OCI-LY3 (cell line): ENCODE measurements around the gene ADAP1.

ENCODE experiments used
- H2AFZ ChIP-seq: fragments of 200-600, 300-600 bp; shearing (Covaris generic); 2 replicates; pipeline ENCODE4 v1.6.0; 2014; ENCODE audit warnings: antibody characterized with exemption, low read depth, low read length
- H3K27ac ChIP-seq: fragments of 200-600, 300-600 bp; sonication (generic); 2 replicates; pipeline ENCODE4 v1.5.1; 2014; ENCODE audit warnings: mild to moderate bottlenecking, low read length, moderate library complexity, mixed read lengths
- H3K27me3 ChIP-seq: fragments of 200-600, 300-600 bp; sonication (generic); 2 replicates; pipeline ENCODE4 v1.6.1; 2014; ENCODE audit warnings: low read depth, low read length, mixed read lengths
- H3K36me3 ChIP-seq: fragments of 200-600, 300-600 bp; sonication (generic); replicated peaks from 2 replicates; pipeline ENCODE3; 2014; ENCODE audit warnings: low read depth, low read length, mixed read lengths
- H3K4me1 ChIP-seq: fragments of 300-600, 200-600 bp; sonication (generic); 2 replicates; pipeline ENCODE4 v1.6.1; 2014; ENCODE audit warnings: low read length, mixed read lengths
- H3K4me2 ChIP-seq: fragments of 200-600, 300-600 bp; sonication (generic); 2 replicates; pipeline ENCODE4 v1.6.1; 2014; ENCODE audit warnings: low read length, mixed read lengths
- H3K4me3 ChIP-seq: fragments of 300-600, 200-600 bp; sonication (generic); 2 replicates; pipeline ENCODE4 v1.5.1; 2014; ENCODE audit warnings: antibody characterized with exemption, mild to moderate bottlenecking, low read length, moderate library complexity
- H3K79me2 ChIP-seq: fragments of 300-600, 200-600 bp; shearing (Covaris generic); 2 replicates; pipeline ENCODE4 v1.6.1; 2014; ENCODE audit warnings: mild to moderate bottlenecking, low read length, mixed read lengths
- H3K9ac ChIP-seq: fragments of 300-600, 200-600 bp; shearing (Covaris generic); 2 replicates; pipeline ENCODE4 v1.6.0; 2014; ENCODE audit warnings: mild to moderate bottlenecking, low read length, moderate library complexity
- H3K9me3 ChIP-seq: fragments of 200-600, 300-600 bp; shearing (Covaris generic); 2 replicates; pipeline ENCODE4 v1.6.1; 2014; ENCODE audit warnings: low read length, mixed read lengths; ENCODE audit not compliant: insufficient read depth
- H4K20me1 ChIP-seq: fragments of 200-600, 300-600 bp; sonication (generic); 2 replicates; pipeline ENCODE4 v1.6.1; 2016; ENCODE audit warnings: low read length, mixed read lengths; ENCODE audit not compliant: insufficient read depth
- EZH2phosphoT487 ChIP-seq: fragments of 200-600 bp; shearing (Covaris generic); IDR thresholded peaks from 2 replicates; pipeline ENCODE4 v1.6.1; 2018; ENCODE audit warnings: antibody characterized with exemption, mixed run types, low read depth
- TF ChIP-seq, protein P1 (sequence below): fragments of 200-600, 300-600 bp; sonication (generic); IDR thresholded peaks from 2 replicates; pipeline ENCODE4 v1.5.1; 2014; ENCODE audit warnings: antibody characterized with exemption, low read length, low read depth

ADAP1 gene

DNA sequence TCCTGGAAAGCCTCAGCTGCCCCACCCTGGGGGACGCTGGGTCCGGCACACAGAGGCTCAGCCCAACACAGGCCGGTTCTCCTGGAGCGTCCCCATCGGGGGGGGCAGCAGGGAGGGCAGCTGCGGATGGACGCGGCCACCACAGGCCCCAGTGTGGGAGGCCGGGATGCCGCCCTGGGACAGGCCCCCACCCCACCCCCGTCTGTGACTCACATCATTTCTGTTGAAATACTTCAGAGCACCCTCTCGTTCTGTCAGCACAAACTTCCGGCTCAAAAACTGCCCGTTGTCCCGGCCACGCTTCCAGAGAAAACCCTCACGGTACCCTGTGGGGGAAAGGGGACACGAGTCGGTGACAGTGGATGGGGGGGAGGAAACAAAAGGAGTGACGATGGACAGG, 49.6 kb downstream of the ADAP1 start:
- Histone ChIP-seq H3K9ac (no peak overlapping the region), H3K4me3 (no peak overlapping the region)
- TF ChIP-seq, protein P1, sequence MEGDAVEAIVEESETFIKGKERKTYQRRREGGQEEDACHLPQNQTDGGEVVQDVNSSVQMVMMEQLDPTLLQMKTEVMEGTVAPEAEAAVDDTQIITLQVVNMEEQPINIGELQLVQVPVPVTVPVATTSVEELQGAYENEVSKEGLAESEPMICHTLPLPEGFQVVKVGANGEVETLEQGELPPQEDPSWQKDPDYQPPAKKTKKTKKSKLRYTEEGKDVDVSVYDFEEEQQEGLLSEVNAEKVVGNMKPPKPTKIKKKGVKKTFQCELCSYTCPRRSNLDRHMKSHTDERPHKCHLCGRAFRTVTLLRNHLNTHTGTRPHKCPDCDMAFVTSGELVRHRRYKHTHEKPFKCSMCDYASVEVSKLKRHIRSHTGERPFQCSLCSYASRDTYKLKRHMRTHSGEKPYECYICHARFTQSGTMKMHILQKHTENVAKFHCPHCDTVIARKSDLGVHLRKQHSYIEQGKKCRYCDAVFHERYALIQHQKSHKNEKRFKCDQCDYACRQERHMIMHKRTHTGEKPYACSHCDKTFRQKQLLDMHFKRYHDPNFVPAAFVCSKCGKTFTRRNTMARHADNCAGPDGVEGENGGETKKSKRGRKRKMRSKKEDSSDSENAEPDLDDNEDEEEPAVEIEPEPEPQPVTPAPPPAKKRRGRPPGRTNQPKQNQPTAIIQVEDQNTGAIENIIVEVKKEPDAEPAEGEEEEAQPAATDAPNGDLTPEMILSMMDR, result no peak
- TF ChIP-seq EZH2phosphoT487, result no peak

DNA sequence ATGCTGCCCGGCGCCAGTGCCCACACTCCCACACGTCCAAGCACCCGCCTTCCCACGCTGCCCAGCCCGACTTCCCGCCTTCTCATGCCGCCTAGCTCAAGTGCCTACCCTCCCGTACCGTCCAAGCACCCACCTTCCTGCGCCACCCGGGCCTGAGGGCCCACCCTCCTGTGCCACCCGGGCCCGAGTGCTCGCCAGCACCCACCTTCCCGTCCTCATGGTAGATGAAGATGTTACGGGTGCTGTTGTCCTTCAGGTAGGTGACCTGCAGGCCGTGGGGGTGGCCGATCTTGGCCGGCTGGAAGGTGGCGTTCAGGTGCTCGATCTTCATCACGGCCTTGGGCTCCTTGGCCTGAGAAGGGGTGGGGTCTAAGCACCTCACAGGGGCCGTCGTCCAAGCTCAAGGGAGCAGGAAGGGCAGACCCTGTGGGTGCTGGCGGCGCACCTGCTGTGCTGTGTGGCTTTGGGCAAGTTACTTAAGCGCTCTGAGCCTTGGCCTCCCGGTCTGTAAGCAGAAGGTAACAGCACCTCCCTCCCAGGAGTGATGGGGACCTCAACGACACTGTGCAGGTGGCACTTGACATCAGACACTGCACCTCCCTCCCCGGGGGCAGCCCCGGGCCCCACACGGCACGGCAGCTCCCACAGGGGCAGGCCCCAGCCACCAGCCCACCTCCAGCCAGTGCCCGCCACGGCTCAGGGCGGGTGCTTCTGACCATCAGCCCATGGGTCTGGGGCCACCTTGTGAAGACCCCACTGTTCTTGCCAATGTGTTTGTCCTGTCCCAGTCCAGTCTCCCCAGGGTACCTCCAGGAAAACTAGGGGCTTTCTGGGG, 50.3 kb downstream of the ADAP1 start:
- Histone ChIP-seq H3K27ac (no peak overlapping the region), H3K4me2 (no peak overlapping the region), H3K79me2 (no peaks in the 10 kb centered on the region), H4K20me1 (no peaks in the 10 kb centered on the region), H3K9ac (no peak overlapping the region), H3K27me3 (no peaks in the 10 kb centered on the region), H2AFZ (no peak overlapping the region), H3K9me3 (no peaks in the 10 kb centered on the region), H3K36me3 (no peaks in the 10 kb centered on the region), H3K4me1 (no peaks in the 10 kb centered on the region), H3K4me3 (no peak overlapping the region)
- TF ChIP-seq, protein P1, result no peak
- TF ChIP-seq EZH2phosphoT487, result no peak

More for the DNA sequence above, 49.6 kb downstream of the ADAP1 start:
- H3K27me3 ChIP-seq, result no peaks in the 10 kb centered on the region
- no peaks in the 10 kb centered on the region for H4K20me1 ChIP-seq
- H3K27ac ChIP-seq, result no peak overlapping the region
- H3K9me3 ChIP-seq, result no peaks in the 10 kb centered on the region
- no peaks in the 10 kb centered on the region for H3K79me2 ChIP-seq
- H3K4me1 ChIP-seq, result peaks cover 3% of the 10 kb centered on the region
- H3K4me2 ChIP-seq, result no peak overlapping the region
- no peak overlapping the region for H2AFZ ChIP-seq
- H3K36me3 ChIP-seq, result no peaks in the 10 kb centered on the region

DNA sequence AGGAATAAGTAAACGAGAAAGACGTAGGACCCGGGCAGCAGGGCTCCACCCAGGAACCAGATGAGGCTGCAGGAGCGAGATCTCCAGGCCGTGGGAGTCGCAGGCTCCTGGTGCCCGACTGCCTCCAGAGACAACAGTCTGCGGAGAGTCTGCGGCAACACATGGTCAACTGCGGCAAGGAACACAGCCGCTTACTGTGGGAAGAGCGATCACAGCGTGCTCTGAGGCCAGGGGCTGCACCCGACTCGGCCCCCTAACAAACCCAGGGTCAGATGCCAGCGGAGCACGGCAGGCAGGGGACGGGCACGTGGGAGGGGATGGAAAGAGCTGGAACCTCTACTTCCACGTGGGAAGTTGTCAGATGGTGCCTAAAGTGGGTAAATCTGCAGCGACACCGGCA, 51.5 kb downstream of the ADAP1 start:
- Histone ChIP-seq H2AFZ (no peak overlapping the region), H3K4me2 (no peak overlapping the region), H3K4me3 (no peak overlapping the region), H3K79me2 (no peaks in the 10 kb centered on the region), H4K20me1 (no peaks in the 10 kb centered on the region), H3K27me3 (no peaks in the 10 kb centered on the region), H3K9me3 (no peaks in the 10 kb centered on the region), H3K9ac (no peak overlapping the region), H3K27ac (no peak overlapping the region), H3K36me3 (no peaks in the 10 kb centered on the region), H3K4me1 (no peaks in the 10 kb centered on the region)
- TF ChIP-seq EZH2phosphoT487, result no peak
- TF ChIP-seq, protein P1, result no peak

DNA sequence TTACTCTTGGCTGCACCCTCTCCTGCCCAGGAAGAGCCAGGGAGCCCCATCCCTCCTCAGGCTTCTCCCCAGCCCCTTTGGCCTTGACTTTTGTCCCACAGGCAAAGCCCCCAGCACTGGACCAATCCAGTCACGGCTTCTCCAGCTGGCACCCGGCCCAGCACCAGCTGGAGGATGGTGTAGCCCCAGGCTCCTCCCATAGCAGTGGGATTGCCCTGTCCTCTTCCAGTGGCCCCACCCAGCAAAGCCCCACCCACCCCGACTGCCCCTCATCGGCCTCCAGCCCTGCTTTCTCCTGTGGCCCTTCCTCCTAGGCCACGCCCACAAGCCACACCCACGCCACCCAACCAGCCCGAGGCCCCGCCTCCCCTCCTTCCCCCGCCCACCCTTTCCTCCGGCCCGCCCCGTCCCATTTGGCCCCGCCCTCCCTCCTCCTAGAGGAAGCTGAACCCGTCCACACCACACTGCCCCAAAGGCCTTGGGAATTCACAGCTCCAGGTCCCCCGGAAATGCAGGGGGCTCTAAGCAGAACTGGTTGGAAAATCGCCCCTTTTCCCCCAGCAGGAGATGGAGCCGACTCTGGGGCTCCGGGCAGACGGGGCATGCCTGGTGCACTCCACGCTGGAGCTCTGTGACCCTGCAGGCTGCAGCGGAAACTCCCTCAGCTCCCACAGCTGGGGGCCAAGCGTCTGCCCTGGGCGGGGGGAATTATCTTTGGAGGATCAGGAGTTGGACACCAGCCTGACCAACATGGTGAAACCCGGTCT, 52.9 kb downstream of the ADAP1 start:
- Histone ChIP-seq H4K20me1 (no peaks in the 10 kb centered on the region), H2AFZ (no peak overlapping the region), H3K27ac (no peak overlapping the region), H3K4me3 (no peak overlapping the region), H3K4me1 (no peaks in the 10 kb centered on the region), H3K27me3 (no peaks in the 10 kb centered on the region), H3K4me2 (no peak overlapping the region), H3K36me3 (no peaks in the 10 kb centered on the region), H3K9me3 (no peaks in the 10 kb centered on the region), H3K79me2 (no peaks in the 10 kb centered on the region), H3K9ac (no peak overlapping the region)
- TF ChIP-seq, protein P1, result no peak
- TF ChIP-seq EZH2phosphoT487, result no peak
